Upper lobe of right lung (tissue), 1 donor: Measurements from ENCODE around the gene TGFBR3. TPM values are rescaled to one million over a fixed set of nuclear protein-coding genes. Genes with fewer than 3 reads are reported as not detected.

Experiments used
- ATAC-seq: fragments of 200-7000 bp; cut with Tn5 transposase; one replicate; pipeline ENCODE4 v1.9.1; 2020; ENCODE audit warnings: mild to moderate bottlenecking, moderate library complexity
- DNase-seq: peaks from one replicate; pipeline ENCODE4 v3.0.0-alpha.2; 2020
- H3K27ac ChIP-seq: fragments of 200-600 bp; one replicate; pipeline ENCODE4 v1.8.0; 2022
- H3K27me3 ChIP-seq: fragments of 200-600 bp; one replicate; pipeline ENCODE4 v1.8.0; 2022; ENCODE audit warnings: mild to moderate bottlenecking
- H3K36me3 ChIP-seq: fragments of 200-600 bp; one replicate; pipeline ENCODE4 v1.8.0; 2022
- H3K4me1 ChIP-seq: fragments of 200-600 bp; one replicate; pipeline ENCODE4 v1.8.0; 2022
- H3K4me3 ChIP-seq: fragments of 200-600 bp; one replicate; pipeline ENCODE4 v1.8.0; 2022; ENCODE audit warnings: mild to moderate bottlenecking
- H3K9me3 ChIP-seq: fragments of 200-600 bp; one replicate; pipeline ENCODE4 v1.8.0; 2022
- CTCF ChIP-seq: fragments of 200-600 bp; IDR thresholded peaks from one replicate; pipeline ENCODE4 v1.8.0; 2022; ENCODE audit warnings: antibody characterized with exemption
- intact Hi-C: fragments of 100-400 bp; cut with DNase I; formaldehyde crosslinking; loops from one replicate; pipeline ENCODE4 v1.11.0; 2022
- total RNA-seq: library from RNA; stranded (reverse); fragmentation: NEBNext Ultra II Directional; extraction: Animal tissue kit (Norgen Biotek cat#: 25700); gene quantifications from one replicate; pipeline ENCODE4 v1.2.1, GENCODE V29; 2021
- donor health status: DM: no; HTN: yes; CAD: no; lungs with severe emphysema.

Gene TGFBR3
- total RNA-seq, 1 donor from 2014 or later: 55.9 TPM

GRCh38 chr1:91806181-91806768 lies 79.7 kb downstream of the TGFBR3 start:
- Histone ChIP-seq H3K36me3 (no peaks in the 10 kb centered on the region), H3K9me3 (no peaks in the 10 kb centered on the region), H3K4me3 (no peak overlapping the region), H3K4me1 (peaks cover 33% of the 10 kb centered on the region), H3K27me3 (no peaks in the 10 kb centered on the region), H3K27ac (no peak overlapping the region)
- DNase-seq: no peak
- no peak for ATAC-seq
- TF ChIP-seq CTCF: no peak
- intact Hi-C loops: no loop called here

GRCh38 chr1:91805311-91805801 lies 80.6 kb downstream of the TGFBR3 start:
- peak; percentile 30 for ATAC-seq
- intact Hi-C loops: no loop called here
- no peak overlapping the region for H3K4me3 ChIP-seq
- H3K27ac ChIP-seq: no peak overlapping the region
- H3K4me1 ChIP-seq: peaks cover 33% of the 10 kb centered on the region
- H3K9me3 ChIP-seq: no peaks in the 10 kb centered on the region
- DNase-seq: no peak
- no peaks in the 10 kb centered on the region for H3K36me3 ChIP-seq
- TF ChIP-seq CTCF: no peak
- no peaks in the 10 kb centered on the region for H3K27me3 ChIP-seq

DNA sequence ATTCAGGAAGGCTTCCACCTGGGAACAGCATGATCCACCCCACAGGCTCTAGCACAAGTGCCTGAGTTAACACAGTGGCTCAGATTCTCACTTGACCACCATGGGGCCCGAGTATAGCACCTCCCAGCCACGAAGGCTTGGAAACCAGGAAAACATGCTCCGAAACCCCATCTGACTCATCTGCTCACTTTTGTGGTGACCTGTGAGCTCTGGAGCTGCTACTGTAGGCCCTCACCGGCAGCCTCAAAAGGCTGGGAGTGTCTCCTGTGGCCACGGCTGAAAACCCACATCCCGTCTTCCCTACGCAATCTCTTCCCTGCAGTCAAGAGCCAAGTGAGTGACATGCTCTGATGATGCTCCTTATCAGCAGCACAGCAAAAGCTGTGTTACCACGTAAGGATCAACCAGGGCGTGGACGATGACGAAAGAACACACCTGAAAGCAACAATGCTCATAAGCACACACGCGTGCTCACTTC lies 81.4 kb downstream of the TGFBR3 start:
- intact Hi-C loops: no loop called here
- H3K4me3 ChIP-seq: no peak overlapping the region
- no peaks in the 10 kb centered on the region for H3K9me3 ChIP-seq
- no peaks in the 10 kb centered on the region for H3K27me3 ChIP-seq
- H3K27ac ChIP-seq: peak overlapping the region; percentile 52
- TF ChIP-seq CTCF: no peak
- no peak for ATAC-seq
- peaks cover 33% of the 10 kb centered on the region for H3K4me1 ChIP-seq
- no peaks in the 10 kb centered on the region for H3K36me3 ChIP-seq
- no peak for DNase-seq

GRCh38 chr1:91803847-91804545 lies 82.0 kb downstream of the TGFBR3 start:
- Histone ChIP-seq H3K36me3 (no peaks in the 10 kb centered on the region), H3K9me3 (no peaks in the 10 kb centered on the region), H3K4me3 (no peak overlapping the region), H3K27me3 (no peaks in the 10 kb centered on the region), H3K4me1 (peaks cover 38% of the 10 kb centered on the region), H3K27ac (peak overlapping the region; percentile 59)
- no peak for DNase-seq
- peak; percentile 53 for ATAC-seq
- intact Hi-C loops: no loop called here
- no peak for TF ChIP-seq CTCF

GRCh38 chr1:91803123-91803522 lies 82.8 kb downstream of the TGFBR3 start:
- no peak for TF ChIP-seq CTCF
- H3K4me3 ChIP-seq: no peak overlapping the region
- H3K4me1 ChIP-seq: peaks cover 47% of the 10 kb centered on the region
- intact Hi-C loops: no loop called here
- no peaks in the 10 kb centered on the region for H3K27me3 ChIP-seq
- ATAC-seq (no peak), DNase-seq (no peak)
- H3K36me3 ChIP-seq: no peaks in the 10 kb centered on the region
- H3K27ac ChIP-seq: peak overlapping the region; percentile 59
- no peaks in the 10 kb centered on the region for H3K9me3 ChIP-seq
